GM18517 (cell line): ENCODE measurements around the gene PILRA.
A peak's percentile ranks its signal among the peaks of the same experiment; 100 is the strongest.

ENCODE experiments used
- ATAC-seq: cut with Tn5 transposase; IDR thresholded peaks from one replicate; pipeline ENCODE4 v1.9.1; 2021; ENCODE audit warnings: mild to moderate bottlenecking, moderate library complexity; ENCODE audit not compliant: unreplicated experiment

The PILRA gene

DNA sequence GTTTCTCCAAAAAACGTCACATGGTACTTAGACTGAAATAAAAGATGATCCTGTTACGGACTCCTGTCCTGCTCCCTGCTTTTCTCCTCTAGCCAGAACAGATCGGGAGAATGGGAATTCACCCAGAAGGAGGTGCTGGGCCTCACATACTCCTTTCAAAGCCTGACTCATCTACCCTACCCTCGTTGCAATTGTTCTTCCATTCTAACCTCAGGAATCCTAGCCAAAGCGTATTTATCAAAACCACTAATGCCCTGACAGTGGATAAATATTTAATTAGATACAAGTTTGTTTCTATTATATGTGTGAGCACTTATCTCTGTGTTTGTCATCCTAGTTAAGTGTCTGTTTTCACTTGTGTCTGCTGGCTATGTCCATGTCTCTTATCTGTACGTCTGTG lies 33.5 kb downstream of the PILRA start:
- no peak for ATAC-seq

DNA sequence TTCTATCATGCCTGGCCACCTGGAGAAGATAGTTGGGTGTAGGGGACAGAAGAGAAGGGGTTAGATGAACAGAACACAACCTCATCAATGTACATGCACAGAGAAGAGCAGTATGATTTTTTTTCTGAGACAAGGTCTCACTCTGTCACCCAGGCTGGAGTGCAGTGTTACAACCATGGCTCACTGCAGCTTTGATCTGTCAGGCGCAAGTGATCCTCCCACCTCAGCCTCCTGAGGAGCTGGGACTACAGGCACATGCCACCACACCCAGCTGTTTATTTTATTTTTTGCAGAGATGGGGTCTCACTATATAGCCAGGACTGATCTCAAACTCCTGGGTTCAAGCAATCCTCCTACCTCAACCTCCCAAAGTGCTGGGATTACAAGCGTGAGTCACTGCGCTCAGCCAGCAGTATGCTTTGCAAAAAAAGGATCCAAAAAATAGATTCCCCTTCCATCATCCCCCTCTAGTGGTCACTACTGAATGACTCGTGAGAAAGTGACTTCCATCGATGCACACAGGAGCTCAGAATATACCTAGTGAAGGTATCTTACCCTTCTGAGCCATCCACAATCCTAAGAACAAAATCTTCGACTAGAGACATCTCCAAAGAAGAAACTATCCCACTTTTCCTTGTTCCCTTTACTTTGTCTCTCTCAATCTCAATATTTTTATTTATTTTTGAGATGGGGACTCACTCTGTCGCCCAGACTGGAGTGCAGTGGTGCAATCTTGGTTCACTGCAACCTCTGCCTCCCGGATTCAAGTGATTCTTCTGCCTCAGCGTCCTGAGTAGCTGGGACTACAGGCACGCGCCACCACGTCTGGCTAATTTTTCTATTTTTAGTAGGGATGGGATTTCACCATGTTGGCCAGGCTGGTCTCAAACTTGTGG lies 34.2 kb downstream of the PILRA start:
- ATAC-seq: peak; percentile 53

DNA sequence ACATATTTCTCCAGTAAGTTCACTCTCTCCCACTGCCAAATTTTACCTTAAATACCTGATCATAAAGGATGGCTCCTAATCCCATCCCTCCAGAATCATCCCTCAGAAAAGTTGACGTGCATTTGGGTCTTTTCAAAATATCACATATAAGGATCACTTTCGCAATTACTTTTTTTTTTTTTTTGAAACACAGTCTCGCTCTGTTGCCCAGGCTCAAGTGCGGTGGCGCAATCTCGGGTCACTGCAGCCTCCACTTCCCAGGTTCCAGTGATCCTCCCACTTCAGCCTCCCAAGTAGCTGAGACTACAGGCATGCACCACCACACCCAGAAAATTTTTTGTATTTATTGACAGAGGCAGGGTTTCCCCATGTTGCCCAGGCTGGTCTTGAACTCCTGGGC lies 37.8 kb downstream of the PILRA start:
- no peak for ATAC-seq

DNA sequence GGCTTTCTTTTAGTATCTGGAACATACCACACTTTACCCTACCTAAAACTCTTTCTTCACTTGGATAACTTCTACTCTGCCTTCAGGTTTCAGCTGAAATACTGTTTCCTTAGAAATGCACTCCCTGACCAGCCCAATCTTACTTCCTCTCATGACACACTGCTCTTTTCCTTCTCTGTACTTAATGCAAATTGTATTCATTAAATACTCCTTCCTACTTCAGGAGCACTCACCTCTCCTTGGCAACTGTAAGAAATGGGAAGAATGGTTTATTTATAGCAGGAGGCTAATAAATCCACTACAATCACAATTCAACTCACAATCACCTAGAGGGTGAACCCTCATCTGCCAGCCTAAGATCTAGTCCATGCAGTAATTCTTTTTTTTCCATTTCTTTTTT lies 40.1 kb downstream of the PILRA start:
- no peak for ATAC-seq

DNA sequence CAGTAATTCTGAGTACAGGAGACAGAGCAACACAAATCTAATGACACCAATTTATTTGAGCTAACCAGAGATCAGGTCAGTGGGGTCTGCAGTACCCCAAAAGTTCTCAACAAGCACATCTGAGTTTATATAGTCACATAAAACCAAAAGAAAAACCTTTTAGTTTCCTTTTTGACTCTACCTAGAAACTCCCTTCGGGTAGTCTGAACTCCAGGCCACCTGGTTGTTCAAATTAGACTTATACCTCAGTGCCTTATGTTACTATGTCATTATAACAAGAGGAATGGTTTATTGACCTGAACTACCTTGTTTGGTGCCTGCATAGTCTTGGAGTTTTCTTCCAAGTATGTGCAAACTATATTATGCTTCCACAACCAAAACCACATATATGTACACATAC lies 40.6 kb downstream of the PILRA start:
- ATAC-seq: no peak

DNA sequence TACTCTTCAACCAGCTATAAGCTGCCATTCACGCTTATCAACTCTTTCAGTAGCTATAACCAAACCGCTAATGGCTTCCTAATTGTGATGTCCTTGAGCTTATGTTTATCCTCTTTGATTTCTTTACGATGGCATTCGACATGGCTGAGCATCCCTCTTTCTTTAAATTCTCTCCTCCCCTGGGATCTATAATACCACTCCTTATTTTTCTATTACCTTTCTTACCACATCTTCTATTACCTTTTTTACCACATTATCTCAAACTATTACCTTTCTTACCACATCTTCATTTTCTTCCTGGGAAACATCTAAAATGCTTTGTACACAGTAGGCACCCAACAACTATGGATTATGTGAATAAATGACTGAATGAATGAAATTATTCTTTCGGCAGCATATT lies 42.2 kb downstream of the PILRA start:
- no peak for ATAC-seq

DNA sequence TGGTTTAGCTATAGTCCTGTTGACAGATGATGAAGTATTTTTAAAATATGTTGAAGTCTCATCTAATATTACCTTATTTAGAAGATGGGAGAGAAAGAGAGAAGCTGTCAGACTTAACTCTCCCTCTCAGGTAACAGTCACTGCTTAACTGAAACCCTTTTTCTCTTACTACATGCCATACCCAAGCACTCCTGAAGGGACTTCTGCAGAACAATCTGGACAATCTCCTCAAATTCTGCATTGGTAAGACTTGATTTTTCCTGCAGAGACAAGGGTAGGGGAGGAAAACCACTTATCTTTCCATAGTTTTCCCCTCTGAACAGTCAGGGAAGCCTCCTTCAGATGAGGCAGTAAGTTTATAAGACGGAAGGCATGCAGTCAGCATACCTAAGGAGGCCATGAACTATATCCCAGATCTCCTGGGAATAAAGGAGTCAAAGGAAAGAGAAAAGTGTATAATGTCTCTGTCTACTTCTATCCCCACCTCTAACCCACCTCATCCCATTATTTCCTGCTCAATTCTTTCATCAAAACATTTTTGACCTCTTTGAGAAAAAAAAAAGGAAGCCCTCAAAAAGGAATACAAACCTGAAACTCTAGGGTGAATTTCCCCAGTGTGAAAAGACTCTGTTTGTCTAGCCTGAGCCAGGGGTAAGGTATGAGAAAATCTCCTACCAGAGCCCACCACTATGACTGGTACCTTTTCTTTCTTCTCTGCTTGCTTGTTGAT lies 45.8 kb downstream of the PILRA start:
- ATAC-seq: no peak

DNA sequence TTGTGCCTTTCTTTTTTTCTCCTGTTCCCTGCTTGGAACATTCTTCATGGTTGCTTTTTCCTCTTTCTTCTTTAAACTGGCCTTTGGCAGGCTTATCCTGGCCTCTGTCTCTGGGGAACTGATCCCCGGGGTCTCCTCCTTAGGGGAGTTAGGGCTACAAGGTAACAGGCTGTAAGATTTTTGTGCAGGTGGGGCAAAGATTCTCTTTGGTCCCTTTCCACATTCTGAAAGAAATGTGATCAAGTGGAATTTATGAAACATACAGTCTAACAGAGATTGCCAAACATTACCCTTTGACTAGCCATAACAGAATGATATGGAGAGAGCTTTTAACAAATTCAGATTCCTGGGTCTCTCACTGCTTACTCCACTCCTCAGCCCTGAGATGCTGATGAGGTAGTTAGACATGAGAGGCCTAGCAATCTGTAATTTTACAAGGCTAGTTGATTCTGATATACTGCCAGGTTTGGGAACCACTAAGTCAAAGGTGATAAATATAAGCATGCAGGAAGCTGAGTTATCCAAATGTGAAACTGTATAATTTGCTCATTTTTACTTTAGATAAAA lies 46.5 kb downstream of the PILRA start:
- no peak for ATAC-seq

DNA sequence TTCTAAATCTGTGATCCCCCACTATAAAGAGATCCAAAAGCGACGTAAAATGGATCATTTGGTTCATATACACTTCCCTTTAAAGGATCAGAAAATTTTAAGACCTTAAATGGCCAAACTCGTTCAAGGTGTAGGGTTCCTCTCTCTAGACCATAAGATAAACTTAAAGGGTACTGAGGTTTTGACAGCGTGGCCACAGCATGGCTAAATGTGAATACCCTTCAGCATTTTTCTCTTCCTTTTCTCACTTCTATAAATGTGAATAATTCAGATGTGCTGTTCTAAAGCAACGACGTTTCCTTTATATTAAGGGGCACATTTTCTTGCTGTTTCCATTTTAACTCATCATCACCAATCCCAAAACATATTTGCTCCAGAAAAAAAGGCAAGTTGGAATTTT lies 50.0 kb downstream of the PILRA start:
- no peak for ATAC-seq

DNA sequence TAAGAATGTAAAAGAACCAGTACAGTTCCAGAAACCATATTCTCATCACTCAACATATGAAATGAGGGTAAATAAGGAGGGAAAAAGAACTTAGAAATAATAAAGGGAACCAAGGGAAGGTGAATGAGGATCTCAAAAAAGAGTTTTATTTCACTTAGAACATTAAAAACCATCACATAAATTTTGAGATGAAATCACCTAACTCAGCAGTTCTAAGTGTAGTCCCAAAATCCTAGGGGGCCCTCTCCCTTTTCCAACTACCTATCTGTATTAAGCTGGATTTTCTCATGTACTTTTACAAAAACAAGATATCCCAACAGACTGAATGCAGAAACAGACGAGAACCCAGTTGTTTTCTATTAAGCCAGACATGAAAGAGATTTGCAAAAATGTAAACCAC lies 52.1 kb downstream of the PILRA start:
- ATAC-seq: no peak

DNA sequence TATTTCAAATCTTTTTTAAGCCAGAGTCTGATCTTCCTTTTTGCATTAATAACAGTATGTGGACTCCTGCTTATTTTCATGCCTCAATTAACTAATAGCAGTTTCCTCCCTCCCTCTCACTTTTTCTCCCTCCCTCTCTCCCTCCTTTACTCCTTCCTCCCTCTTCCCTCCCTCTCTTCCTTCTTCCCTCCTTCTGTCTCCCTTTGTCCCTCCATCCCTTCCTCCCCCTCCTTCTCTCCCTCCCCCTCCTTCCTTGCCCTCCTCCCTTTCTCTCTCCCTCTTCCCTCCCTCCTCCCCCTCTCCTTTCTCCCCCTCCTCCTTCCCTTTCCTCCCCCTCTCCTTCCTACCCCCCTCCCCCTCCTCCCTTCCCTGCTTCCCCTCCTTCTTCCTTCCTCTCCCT lies 53.2 kb downstream of the PILRA start:
- no peak for ATAC-seq

DNA sequence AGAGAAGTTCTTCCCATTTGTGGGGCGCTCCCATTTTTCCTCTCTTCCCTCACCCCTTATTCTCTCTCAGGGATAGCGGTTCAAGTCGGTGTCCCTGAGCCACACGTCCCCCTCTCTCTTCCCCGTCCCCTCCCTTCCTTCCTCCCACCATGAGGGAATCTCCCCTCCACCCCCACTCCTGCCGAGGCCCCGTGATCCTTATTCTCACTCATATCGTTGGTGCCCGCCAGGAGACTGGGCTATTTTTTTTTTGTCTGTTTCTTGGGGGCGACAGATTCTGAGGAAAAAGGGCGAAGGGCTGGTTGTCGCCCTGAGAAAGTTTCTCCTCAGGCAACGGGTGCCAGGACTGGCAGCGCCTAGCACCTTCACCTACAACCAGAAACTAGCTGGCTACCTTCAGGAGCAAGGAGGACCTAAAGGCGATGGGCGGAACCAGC lies 54.5 kb downstream of the PILRA start:
- ATAC-seq: no peak

DNA sequence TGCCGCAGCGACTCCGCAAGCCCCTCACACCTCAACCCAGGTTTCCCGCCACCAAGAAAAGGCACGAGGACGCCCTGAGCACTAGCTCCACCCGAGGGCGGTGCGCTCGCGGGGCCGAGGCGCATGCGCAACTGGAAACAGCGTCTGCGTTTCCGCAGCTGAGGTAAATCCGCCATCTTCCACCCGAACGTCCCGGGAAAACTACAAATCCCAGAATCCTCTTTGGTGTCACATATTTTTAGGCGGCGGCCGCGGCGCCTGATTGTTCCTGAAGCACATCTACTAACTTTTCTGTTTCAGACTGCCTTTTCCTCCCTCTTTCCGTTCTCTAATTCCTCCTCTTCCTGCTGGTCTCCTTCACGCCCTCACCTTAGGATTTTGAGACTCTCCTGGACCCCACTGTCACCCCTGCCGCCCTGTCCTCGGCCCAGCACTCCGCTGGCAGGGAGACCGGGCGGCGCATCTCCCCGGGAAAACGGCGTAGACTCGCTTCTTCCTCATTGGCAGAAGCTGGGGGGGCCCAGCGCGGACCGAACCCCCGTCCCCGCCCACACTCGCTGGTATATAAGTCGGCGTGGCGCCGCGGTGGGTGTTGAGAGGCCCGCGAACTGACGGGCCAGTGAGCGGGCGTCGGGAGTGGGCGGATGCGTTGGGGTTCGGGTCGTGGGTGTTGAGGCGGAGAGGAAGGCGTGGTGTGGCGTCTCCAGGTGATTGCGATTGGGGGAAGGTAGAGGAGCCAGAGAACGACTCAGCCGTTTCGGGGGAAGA lies 55.1 kb downstream of the PILRA start, which contains the start of gene ZCWPW1:
TSS of gene ZCWPW1 (minus strand) at position 505 of the 768 bp plus-strand sequence. CDS start 8,054 bp downstream, outside the sequence.
- ATAC-seq: peak; percentile 43

DNA sequence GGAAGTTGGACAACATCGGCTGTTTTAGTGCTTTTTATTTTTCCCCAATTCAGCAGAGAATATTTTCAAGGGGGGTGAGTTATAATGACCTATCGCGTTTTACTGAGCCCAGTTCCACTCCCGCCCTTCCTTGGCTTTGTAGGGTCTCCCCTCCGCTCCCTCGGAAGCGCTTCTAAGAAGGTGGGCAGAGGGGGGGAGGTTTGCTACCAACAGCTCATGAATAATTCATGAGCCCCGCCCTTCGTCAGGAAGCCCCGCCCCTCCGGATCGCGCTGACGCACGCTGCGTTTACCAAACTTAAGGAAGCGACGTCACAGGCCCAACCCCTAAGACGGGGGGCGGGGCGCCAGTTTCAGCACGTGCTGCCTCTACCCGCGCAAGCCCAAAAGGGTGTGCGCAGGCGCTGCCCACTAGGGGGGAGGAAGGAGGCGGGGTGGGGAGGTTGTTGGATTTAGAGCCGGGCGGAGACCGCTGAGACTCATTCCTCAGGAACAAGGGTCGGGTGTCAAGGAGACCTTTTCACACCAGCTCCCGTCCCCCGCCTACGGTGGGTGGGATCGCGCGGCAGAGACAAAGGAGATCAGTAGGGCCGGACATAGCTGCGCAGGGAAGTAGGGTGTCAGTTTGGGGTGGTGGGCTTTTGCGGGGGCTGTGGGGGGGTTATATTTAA lies 55.8 kb downstream of the PILRA start:
- peak; percentile 35 for ATAC-seq

DNA sequence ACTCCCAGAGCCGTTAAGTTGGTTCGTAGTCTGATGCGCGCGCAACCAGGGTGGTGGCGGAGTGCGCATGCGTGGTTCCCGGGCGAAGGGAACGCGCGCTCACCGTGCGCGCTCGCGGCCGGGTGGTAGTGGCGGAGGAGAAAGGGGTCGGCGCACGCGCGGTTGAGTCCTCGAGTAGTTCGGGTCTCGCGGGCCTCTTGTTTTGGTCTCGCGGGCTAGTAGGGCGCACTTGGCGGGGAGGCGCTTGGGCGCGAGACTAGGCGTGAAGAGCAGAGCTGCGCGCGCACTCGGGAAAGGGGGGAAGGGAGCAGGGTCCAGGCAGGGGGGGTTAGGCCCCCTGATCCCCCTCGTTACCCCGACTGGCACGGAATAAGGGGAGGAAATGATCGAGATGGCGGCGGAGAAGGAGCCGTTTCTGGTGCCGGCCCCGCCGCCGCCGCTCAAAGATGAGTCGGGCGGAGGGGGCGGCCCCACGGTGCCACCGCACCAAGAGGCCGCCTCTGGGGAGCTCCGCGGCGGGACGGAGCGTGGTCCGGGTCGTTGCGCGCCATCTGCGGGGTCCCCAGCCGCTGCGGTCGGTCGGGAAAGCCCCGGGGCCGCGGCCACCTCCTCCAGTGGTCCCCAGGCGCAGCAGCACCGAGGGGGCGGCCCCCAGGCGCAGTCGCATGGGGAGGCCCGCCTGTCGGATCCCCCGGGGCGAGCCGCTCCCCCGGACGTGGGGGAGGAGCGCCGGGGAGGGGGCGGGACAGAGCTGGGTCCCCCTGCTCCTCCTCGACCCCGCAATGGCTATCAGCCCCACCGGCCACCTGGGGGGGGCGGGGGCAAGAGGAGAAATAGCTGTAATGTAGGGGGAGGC lies 56.6 kb downstream of the PILRA start, which contains the start of gene MEPCE:
TSS of gene MEPCE (plus strand) at position 195 of the 856 bp plus-strand sequence. CDS start at position 383, 188 bp downstream.
- peak; percentile 32 for ATAC-seq

DNA sequence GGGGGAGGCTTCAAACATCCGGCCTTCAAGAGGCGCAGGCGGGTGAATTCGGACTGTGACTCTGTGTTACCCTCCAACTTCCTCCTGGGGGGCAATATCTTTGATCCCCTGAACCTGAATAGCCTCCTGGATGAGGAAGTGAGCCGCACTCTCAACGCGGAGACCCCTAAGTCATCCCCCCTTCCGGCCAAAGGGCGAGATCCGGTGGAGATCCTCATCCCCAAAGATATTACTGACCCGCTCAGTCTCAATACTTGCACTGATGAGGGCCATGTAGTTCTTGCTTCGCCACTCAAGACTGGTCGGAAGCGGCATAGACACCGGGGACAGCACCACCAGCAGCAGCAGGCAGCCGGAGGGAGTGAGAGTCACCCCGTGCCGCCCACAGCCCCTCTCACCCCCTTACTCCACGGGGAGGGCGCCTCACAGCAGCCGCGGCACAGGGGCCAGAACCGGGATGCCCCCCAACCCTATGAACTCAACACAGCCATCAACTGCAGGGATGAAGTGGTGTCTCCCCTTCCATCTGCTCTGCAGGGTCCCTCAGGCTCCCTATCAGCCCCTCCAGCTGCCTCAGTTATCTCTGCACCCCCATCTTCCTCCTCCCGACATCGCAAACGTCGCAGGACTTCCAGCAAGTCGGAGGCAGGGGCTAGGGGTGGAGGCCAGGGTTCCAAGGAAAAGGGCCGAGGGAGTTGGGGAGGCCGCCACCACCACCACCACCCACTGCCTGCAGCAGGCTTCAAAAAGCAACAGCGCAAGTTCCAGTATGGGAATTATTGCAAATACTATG lies 57.4 kb downstream of the PILRA start:
- no peak for ATAC-seq

DNA sequence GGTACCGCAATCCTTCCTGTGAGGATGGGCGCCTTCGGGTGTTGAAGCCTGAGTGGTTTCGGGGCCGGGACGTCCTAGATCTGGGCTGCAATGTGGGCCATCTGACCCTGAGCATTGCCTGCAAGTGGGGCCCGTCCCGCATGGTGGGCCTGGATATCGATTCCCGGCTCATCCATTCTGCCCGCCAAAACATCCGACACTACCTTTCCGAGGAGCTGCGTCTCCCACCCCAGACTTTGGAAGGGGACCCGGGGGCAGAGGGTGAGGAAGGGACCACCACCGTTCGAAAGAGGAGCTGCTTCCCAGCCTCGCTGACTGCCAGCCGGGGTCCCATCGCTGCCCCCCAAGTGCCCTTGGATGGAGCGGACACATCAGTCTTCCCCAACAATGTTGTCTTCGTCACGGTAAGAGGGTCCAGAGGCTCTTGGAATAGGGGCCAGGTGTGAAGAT lies 58.0 kb downstream of the PILRA start:
- ATAC-seq: no peak

DNA sequence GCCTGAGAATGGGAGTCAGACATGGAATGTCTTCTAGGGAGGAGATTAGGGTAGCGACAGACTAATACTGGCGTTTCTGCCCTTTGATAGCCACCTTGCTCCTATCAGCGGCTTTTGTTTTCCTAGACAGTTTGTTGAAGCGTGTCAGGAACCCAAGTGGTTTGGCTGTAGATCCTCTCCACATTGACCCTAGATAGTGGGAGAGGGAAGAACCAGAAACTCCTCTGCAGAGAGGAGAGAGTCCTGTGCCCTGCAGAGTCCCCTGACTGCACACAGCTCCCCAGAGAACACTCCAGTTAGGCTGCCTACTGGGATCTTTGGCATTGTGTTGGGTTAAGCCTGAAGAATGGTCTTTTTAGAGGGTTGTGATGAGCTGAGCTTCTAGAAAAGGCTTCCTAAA lies 58.8 kb downstream of the PILRA start:
- ATAC-seq: no peak
